K562 (cell line): ENCODE results near the gene CLIC1. TPM values are rescaled to one million over a fixed set of nuclear protein-coding genes. Genes with fewer than 3 reads are reported as not detected.

Experiments
- BMI1 ChIP-seq: fragments of 150-350 bp; IDR thresholded peaks from 2 replicates; pipeline ENCODE4 v1.6.1; 2014; ENCODE audit warnings: low read length
- C11orf30 ChIP-seq: fragments of 450-650 bp; IDR thresholded peaks from 2 replicates; pipeline ENCODE4 v1.6.1; 2016; ENCODE audit warnings: low read depth, mild to moderate bottlenecking
- CBFA2T3 ChIP-seq: fragments of 450-650 bp; IDR thresholded peaks from 2 replicates; pipeline ENCODE4 v1.6.1; 2017
- EP400 ChIP-seq: fragments of 450-650 bp; IDR thresholded peaks from 2 replicates; pipeline ENCODE4 v1.6.1; 2017; ENCODE audit warnings: antibody characterized with exemption, mild to moderate bottlenecking, moderate library complexity
- FOXM1 ChIP-seq, 2 experiments: fragments of 450-650 bp in 1 of 2; sonication (generic) in 1 of 2; formaldehyde crosslinking in 1 of 2; IDR thresholded peaks; 2 replicates each; pipeline versions ENCODE4 v1.6.1 to v1.9.0; 2017 to 2022; ENCODE audit warnings: low read depth in 2 of 2, mild to moderate bottlenecking in 2 of 2, missing genetic modification reagents in 1 of 2, moderate library complexity in 1 of 2
- GABPB1 ChIP-seq: sonication (generic); formaldehyde crosslinking; IDR thresholded peaks from 2 replicates; pipeline ENCODE4 v1.8.0; 2022; ENCODE audit warnings: mild to moderate bottlenecking, missing genetic modification reagents
- HDGF ChIP-seq: fragments of 450-650 bp; IDR thresholded peaks from 2 replicates; pipeline ENCODE4 v1.6.1; 2016
- HNRNPL ChIP-seq: fragments of 200-400 bp; formaldehyde crosslinking; IDR thresholded peaks from 2 replicates; pipeline ENCODE4 v1.6.1; 2017; ENCODE audit warnings: low read depth, mild to moderate bottlenecking, low read length
- KAT8 ChIP-seq: fragments of 450-650 bp; IDR thresholded peaks from 2 replicates; pipeline ENCODE4 v1.6.1; 2016; ENCODE audit warnings: low read depth, mild to moderate bottlenecking
- KLF16 ChIP-seq: IDR thresholded peaks from 2 replicates; pipeline ENCODE4 v1.6.1; 2016; ENCODE audit warnings: antibody characterized with exemption
- MAX ChIP-seq: sonication (generic); formaldehyde crosslinking; IDR thresholded peaks from 2 replicates; pipeline ENCODE4 v1.9.0; 2022; ENCODE audit warnings: mild to moderate bottlenecking, missing genetic modification reagents
- MAZ ChIP-seq, 2 experiments: fragments of 450-650 bp in 1 of 2; sonication (generic) in 1 of 2; formaldehyde crosslinking; IDR thresholded peaks in 1 of 2; conservative IDR thresholded peaks in 1 of 2; 2 replicates each; pipeline versions ENCODE4 v1.4.0 to v1.5.0; 2020; ENCODE audit warnings: mild to moderate bottlenecking in 1 of 2, missing genetic modification reagents in 1 of 2
- MCM7 ChIP-seq, 2 experiments: fragments of 450-650 bp; IDR thresholded peaks; 2 replicates each; pipeline ENCODE4 v1.6.1; 2016 to 2018
- NR4A1 ChIP-seq, 2 experiments: fragments of 250-450 bp in 1 of 2; fragments of 450-650 bp in 1 of 2; sonication (Bioruptor Pico) in 1 of 2; IDR thresholded peaks; 2 replicates each; pipeline versions ENCODE4 v1.4.0 to v1.6.1; 2016 to 2020; ENCODE audit warnings: mild to moderate bottlenecking in 2 of 2, missing compliant biosample characterization in 1 of 2, missing genetic modification characterization in 1 of 2, moderate library complexity in 1 of 2
- PHB ChIP-seq: fragments of 250-450 bp; sonication (Bioruptor Pico); IDR thresholded peaks from 2 replicates; pipeline ENCODE4 v1.5.0; 2021
- POLR2AphosphoS2 ChIP-seq: IDR thresholded peaks from 2 replicates; pipeline ENCODE4 v1.6.1; 2012; ENCODE audit warnings: low read length, improper control_type of control experiment
- POLR2AphosphoS5 ChIP-seq: IDR thresholded peaks from 2 replicates; pipeline ENCODE4 v1.6.1; 2011; ENCODE audit warnings: mild to moderate bottlenecking, low read depth, low read length, moderate library complexity; ENCODE audit not compliant: control insufficient read depth, insufficient read depth
- SLC30A9 ChIP-seq: fragments of 250-450 bp; sonication (Bioruptor Pico); IDR thresholded peaks from 2 replicates; pipeline ENCODE4 v1.8.0; 2022; ENCODE audit warnings: mild to moderate bottlenecking, moderate library complexity
- SMARCA5 ChIP-seq: fragments of 450-650 bp; IDR thresholded peaks from 2 replicates; pipeline ENCODE4 v1.6.1; 2016
- SNAPC5 ChIP-seq: fragments of 250-450 bp; sonication (Bioruptor Pico); IDR thresholded peaks from 2 replicates; pipeline ENCODE4 v1.8.0; 2021; ENCODE audit warnings: moderate library complexity, mild to moderate bottlenecking, inconsistent platforms
- SNRNP70 ChIP-seq: fragments of 200-400 bp; formaldehyde crosslinking; optimal IDR thresholded peaks from 2 replicates; pipeline ENCODE3; 2017; ENCODE audit warnings: low read depth, low read length
- STAT5B ChIP-seq: fragments of 250-450 bp; sonication (Bioruptor Pico); IDR thresholded peaks from 2 replicates; pipeline ENCODE4 v1.8.0; 2021; ENCODE audit warnings: mild to moderate bottlenecking, inconsistent platforms
- TBL1XR1 ChIP-seq, 2 experiments: IDR thresholded peaks; 2 replicates each; pipeline ENCODE4 v1.6.1; 2012; ENCODE audit warnings: improper control_type of control experiment in 2 of 2, low read length in 2 of 2, mild to moderate bottlenecking in 1 of 2
- TCF7 ChIP-seq: sonication (generic); IDR thresholded peaks from 2 replicates; pipeline ENCODE4 v1.6.1; 2016; ENCODE audit warnings: antibody characterized with exemption, borderline replicate concordance
- TEAD1 ChIP-seq, 2 experiments: fragments of 450-650 bp in 1 of 2; sonication (generic) in 1 of 2; formaldehyde crosslinking; IDR thresholded peaks; 2 replicates each; pipeline versions ENCODE4 v1.4.0 to v1.8.0; 2020 to 2022; ENCODE audit warnings: mild to moderate bottlenecking in 2 of 2, missing genetic modification reagents in 1 of 2
- ZNF121 ChIP-seq: sonication (generic); formaldehyde crosslinking; conservative IDR thresholded peaks from 2 replicates; pipeline ENCODE4 v1.8.0; 2022; ENCODE audit warnings: missing genetic modification reagents
- ZNF263 ChIP-seq: sonication (generic); formaldehyde crosslinking; IDR thresholded peaks from 2 replicates; pipeline ENCODE4 v1.8.0; 2022; ENCODE audit warnings: mild to moderate bottlenecking, missing genetic modification reagents, borderline replicate concordance
- ZNF436 ChIP-seq: fragments of 250-450, 450-650 bp; sonication (Bioruptor Pico); formaldehyde crosslinking; IDR thresholded peaks from 2 replicates; pipeline ENCODE4 v1.7.0; 2020; ENCODE audit warnings: mild to moderate bottlenecking
- ZNF561 ChIP-seq: fragments of 450-650 bp; formaldehyde crosslinking; conservative IDR thresholded peaks from 2 replicates; pipeline ENCODE4 v1.4.0; 2020; ENCODE audit warnings: mild to moderate bottlenecking, moderate library complexity
- ZNF764 ChIP-seq: fragments of 250-450 bp; sonication (Bioruptor Pico); IDR thresholded peaks from 2 replicates; pipeline ENCODE4 v1.4.0; 2020; ENCODE audit warnings: low read depth, mild to moderate bottlenecking, moderate library complexity
- polyA plus RNA-seq, 8 experiments: library from polyadenylated mRNA; depleted of rRNA in 4 of 8; stranded (reverse) in 5 of 8; unstranded in 3 of 8; fragments of >200 nt; fragmentation: Nextera tagmentation in 2 of 8; fragmentation: Illumina TruSeq in 1 of 8; extraction: Ambion mirVana in 2 of 8; extraction: Trizol in 1 of 8; gene quantifications; 2 replicates each; pipeline versions ENCODE4 v1.2.1 to v1.2.3, GENCODE V29; 2011 to 2014; ENCODE audit warnings: inconsistent platforms in 1 of 8, missing spikeins in 1 of 8
- total RNA-seq, 7 experiments: library from RNA; depleted of rRNA in 6 of 7; stranded (reverse); fragments of >200 nt in 6 of 7; fragmentation: Illumina TruSeq in 2 of 7; extraction: Trizol in 2 of 7; gene quantifications; 2 replicates each; pipeline versions ENCODE4 v1.2.1 to v1.2.3, GENCODE V29; 2011 to 2021; ENCODE audit warnings: low replicate concordance in 1 of 7

Gene CLIC1
- total and polyA plus RNA-seq, 9 of the 15 experiments (the other 6 are each of a cell fraction or from before 2014, with no cell fraction given), result 1,267 to 2,419 (median 1,808) TPM

GRCh38 chr6:31690231-31691077 lies 45.9 kb downstream of the CLIC1 start (continued):
- TF ChIP-seq FOXM1 (IDR thresholded peaks at IDR 0.05; ENCODE audit: low read depth), result peak; percentile 65
- no peak for TF ChIP-seq FOXM1 (CRISPR knock-in tag; IDR thresholded peaks at IDR 0.05; ENCODE audit: low read depth)
- TF ChIP-seq BMI1, result no peak
- TF ChIP-seq STAT5B, result no peak
- peak; percentile 95 for TF ChIP-seq TCF7
- TF ChIP-seq ZNF263, result no peak
- TF ChIP-seq SMARCA5, result peak; percentile 97
- no peak for TF ChIP-seq MCM7 (IDR thresholded peaks at IDR 0.05)
- no peak for TF ChIP-seq ZNF764
- no peak for TF ChIP-seq SNRNP70
- TF ChIP-seq POLR2AphosphoS2, result 0 out of 2 replicates have a peak, but pooled peaks have one; percentile 68
- peak in 1 of 2 experiments; percentile 88; a peak in 3 of 4 replicates for TF ChIP-seq TEAD1 (CRISPR knock-in tag; IDR thresholded peaks at IDR 0.05)
- TF ChIP-seq KLF16, result peak; percentile 85
- TF ChIP-seq EP400, result peak; percentile 78
- TF ChIP-seq HNRNPL, result peak; percentile 35; the same call in 1 of the 2 replicates
- peak; percentile 28 to 72; a peak in 2 of 4 replicates for TF ChIP-seq MAZ (CRISPR knock-in tag; conservative IDR thresholded peaks at IDR 0.05 in 1 of 2, IDR thresholded peaks at IDR 0.05 in 1 of 2)
- TF ChIP-seq POLR2AphosphoS5, result peak; percentile 79; the same call in 1 of the 2 replicates
- peak; percentile 96 for TF ChIP-seq CBFA2T3
- peak; percentile 69; the same call in 1 of the 2 replicates for TF ChIP-seq NR4A1 (CRISPR knock-in tag; IDR thresholded peaks at IDR 0.05)
- TF ChIP-seq NR4A1 (tag; IDR thresholded peaks at IDR 0.05), result peak; percentile 79
- TF ChIP-seq GABPB1 (CRISPR knock-in tag), result peak; percentile 69; the same call in 1 of the 2 replicates
- peak; percentile 87 for TF ChIP-seq C11orf30
- peak; percentile 25; the same call in 1 of the 2 replicates for TF ChIP-seq HDGF
- TF ChIP-seq ZNF561 (CRISPR knock-in tag), result no peak
- no peak for TF ChIP-seq SNAPC5 (CRISPR knock-in tag)
- peak; percentile 28; the same call in 1 of the 2 replicates for TF ChIP-seq ZNF121
- no peak for TF ChIP-seq ZNF436 (CRISPR knock-in tag)
- TF ChIP-seq PHB (CRISPR knock-in tag), result no peak
- no peak for TF ChIP-seq KAT8
- TF ChIP-seq TBL1XR1 (IDR thresholded peaks at IDR 0.05; ENCODE audit: low read length in 2 of 2), result peak in 1 of 2 experiments; percentile 92; a peak in 3 of 4 replicates
- no peak for TF ChIP-seq SLC30A9
- no peak for TF ChIP-seq MAX (CRISPR knock-in tag)
